ENCODE results near the gene ITGA8. TPM values are rescaled to one million over a fixed set of nuclear protein-coding genes. Genes with fewer than 3 reads are reported as not detected.

Gene ITGA8
- total and polyA plus RNA-seq, 2 of the 13 experiments (the other 11 are each of a cell fraction or from before 2014, with no cell fraction given), result not detected

DNA sequence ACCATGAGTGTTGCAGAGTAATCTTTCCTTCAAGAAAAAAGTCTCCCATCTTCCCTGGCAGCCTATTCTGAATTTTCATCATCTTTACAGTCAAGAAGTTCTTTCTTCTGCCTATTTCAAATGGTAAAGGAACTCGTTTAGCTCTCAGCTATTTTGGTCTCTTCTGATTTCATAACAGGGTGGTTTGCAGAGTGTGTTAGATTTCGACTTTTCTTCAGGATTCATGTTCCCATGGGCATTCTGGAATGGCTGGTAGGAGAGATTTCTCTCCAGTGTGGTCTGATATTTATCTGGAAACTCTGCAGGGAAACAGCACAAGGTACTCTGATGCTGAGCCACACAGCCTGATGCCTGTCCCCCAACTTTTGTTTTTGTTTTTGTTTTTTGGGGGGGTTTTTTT lies 237.6 kb downstream of the ITGA8 start:
- no TSS peak for BruUV-seq (replicated peaks)
- no peak for FAIRE-seq
- WGBS (ENCODE audit: low lambda C conversion rate), result 3% methylated on average over 2 of the region's 2 CpGs

More for the DNA sequence above, 237.6 kb downstream of the ITGA8 start:
- Histone ChIP-seq H3K9me3 (ENCODE audit: low read length) (no peaks in the 10 kb centered on the region), H3K79me2 (ENCODE audit: insufficient read depth, low read length) (no peaks in the 10 kb centered on the region), H4K20me1 (ENCODE audit: insufficient read depth, low read length) (no peaks in the 10 kb centered on the region), H2AFZ (ENCODE audit: low read length) (no peak overlapping the region), H3K27me3 (ENCODE audit: control insufficient read depth in 1 of 2, insufficient read depth in 2 of 2, low read length in 2 of 2) (0 out of 5 replicates have a peak, but pooled peaks cover 0 to 6% of the 10 kb centered on the region in 2 experiments), H3K4me2 (ENCODE audit: low read depth, low read length) (no peak overlapping the region), H3K36me3 (replicated peaks in 1 of 2; ENCODE audit: control insufficient read depth in 1 of 2, insufficient read depth in 2 of 2, low read length in 2 of 2) (no peaks in the 10 kb centered on the region), H3K27ac (ENCODE audit: extremely low read length, insufficient read depth, low read length) (no peak overlapping the region), H3K9ac (ENCODE audit: insufficient read depth, low read depth, low read length) (no peak overlapping the region), H3K4me1 (ENCODE audit: insufficient read depth, low read length) (no peaks in the 10 kb centered on the region), H3K4me3 (replicated peaks in 1 of 3; ENCODE audit: insufficient read depth in 1 of 3, low read depth in 2 of 3, low read length in 3 of 3) (no peak overlapping the region)
- intact Hi-C loops (cut with micrococcal nuclease; ENCODE audit: unreplicated experiment), result no loop called here
- CTCF ChIA-PET (ENCODE audit: low intra/inter-chr PET ratio, low total read pairs), result no interaction called here
- in situ Hi-C loops (cut with HindIII; ENCODE audit: extremely low pct_ligation_motif_present, low pct_unique_long_range_greater_than_20kb), result no loop called here
- DNase-seq (ENCODE audit: low spot score) (no peak), ATAC-seq (no peak)
- POLR2A ChIA-PET, result no interaction called here
- TF ChIP-seq FLYWCH1 (CRISPR knock-in tag; IDR thresholded peaks at IDR 0.05) (no peak), ZFAT (CRISPR knock-in tag; conservative IDR thresholded peaks at IDR 0.05) (no peak), U2AF1 (optimal IDR thresholded peaks at IDR 0.05; ENCODE audit: low read depth, low read length) (no peak), ZBTB1 (CRISPR knock-in tag; IDR thresholded peaks at IDR 0.05; ENCODE audit: borderline replicate concordance) (no peak), KDM4B (CRISPR knock-in tag; IDR thresholded peaks at IDR 0.05) (no peak), ZNF138 (CRISPR knock-in tag; IDR thresholded peaks at IDR 0.05; ENCODE audit: low read depth) (no peak), FOXP1 (IDR thresholded peaks at IDR 0.05) (no peak), FOXP1 (CRISPR knock-in tag; IDR thresholded peaks at IDR 0.05) (no peak), ZBTB3 (CRISPR knock-in tag; IDR thresholded peaks at IDR 0.05; ENCODE audit: borderline replicate concordance, low read depth) (no peak), POLR2AphosphoS5 (IDR thresholded peaks at IDR 0.05; ENCODE audit: low read depth, low read length) (no peak), RAD21 (CRISPR knock-in tag; IDR thresholded peaks at IDR 0.05) (no peak), HOXD1 (CRISPR knock-in tag; IDR thresholded peaks at IDR 0.05) (no peak), SMAD9 (CRISPR knock-in tag; IDR thresholded peaks at IDR 0.05) (no peak), SRY (CRISPR knock-in tag; IDR thresholded peaks at IDR 0.05) (no peak), ERF (CRISPR knock-in tag; IDR thresholded peaks at IDR 0.05) (no peak), MAFG (CRISPR knock-in tag; IDR thresholded peaks at IDR 0.05) (no peak), NFKB2 (CRISPR knock-in tag; IDR thresholded peaks at IDR 0.05; ENCODE audit: borderline replicate concordance) (no peak)
- TF ChIP-seq, protein P1, sequence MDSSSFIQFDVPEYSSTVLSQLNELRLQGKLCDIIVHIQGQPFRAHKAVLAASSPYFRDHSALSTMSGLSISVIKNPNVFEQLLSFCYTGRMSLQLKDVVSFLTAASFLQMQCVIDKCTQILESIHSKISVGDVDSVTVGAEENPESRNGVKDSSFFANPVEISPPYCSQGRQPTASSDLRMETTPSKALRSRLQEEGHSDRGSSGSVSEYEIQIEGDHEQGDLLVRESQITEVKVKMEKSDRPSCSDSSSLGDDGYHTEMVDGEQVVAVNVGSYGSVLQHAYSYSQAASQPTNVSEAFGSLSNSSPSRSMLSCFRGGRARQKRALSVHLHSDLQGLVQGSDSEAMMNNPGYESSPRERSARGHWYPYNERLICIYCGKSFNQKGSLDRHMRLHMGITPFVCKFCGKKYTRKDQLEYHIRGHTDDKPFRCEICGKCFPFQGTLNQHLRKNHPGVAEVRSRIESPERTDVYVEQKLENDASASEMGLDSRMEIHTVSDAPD (CRISPR knock-in tag; IDR thresholded peaks at IDR 0.05), result no peak
- TF ChIP-seq, protein P2, sequence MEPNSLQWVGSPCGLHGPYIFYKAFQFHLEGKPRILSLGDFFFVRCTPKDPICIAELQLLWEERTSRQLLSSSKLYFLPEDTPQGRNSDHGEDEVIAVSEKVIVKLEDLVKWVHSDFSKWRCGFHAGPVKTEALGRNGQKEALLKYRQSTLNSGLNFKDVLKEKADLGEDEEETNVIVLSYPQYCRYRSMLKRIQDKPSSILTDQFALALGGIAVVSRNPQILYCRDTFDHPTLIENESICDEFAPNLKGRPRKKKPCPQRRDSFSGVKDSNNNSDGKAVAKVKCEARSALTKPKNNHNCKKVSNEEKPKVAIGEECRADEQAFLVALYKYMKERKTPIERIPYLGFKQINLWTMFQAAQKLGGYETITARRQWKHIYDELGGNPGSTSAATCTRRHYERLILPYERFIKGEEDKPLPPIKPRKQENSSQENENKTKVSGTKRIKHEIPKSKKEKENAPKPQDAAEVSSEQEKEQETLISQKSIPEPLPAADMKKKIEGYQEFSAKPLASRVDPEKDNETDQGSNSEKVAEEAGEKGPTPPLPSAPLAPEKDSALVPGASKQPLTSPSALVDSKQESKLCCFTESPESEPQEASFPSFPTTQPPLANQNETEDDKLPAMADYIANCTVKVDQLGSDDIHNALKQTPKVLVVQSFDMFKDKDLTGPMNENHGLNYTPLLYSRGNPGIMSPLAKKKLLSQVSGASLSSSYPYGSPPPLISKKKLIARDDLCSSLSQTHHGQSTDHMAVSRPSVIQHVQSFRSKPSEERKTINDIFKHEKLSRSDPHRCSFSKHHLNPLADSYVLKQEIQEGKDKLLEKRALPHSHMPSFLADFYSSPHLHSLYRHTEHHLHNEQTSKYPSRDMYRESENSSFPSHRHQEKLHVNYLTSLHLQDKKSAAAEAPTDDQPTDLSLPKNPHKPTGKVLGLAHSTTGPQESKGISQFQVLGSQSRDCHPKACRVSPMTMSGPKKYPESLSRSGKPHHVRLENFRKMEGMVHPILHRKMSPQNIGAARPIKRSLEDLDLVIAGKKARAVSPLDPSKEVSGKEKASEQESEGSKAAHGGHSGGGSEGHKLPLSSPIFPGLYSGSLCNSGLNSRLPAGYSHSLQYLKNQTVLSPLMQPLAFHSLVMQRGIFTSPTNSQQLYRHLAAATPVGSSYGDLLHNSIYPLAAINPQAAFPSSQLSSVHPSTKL (CRISPR knock-in tag; IDR thresholded peaks at IDR 0.05), result no peak
- TF ChIP-seq, protein P3, sequence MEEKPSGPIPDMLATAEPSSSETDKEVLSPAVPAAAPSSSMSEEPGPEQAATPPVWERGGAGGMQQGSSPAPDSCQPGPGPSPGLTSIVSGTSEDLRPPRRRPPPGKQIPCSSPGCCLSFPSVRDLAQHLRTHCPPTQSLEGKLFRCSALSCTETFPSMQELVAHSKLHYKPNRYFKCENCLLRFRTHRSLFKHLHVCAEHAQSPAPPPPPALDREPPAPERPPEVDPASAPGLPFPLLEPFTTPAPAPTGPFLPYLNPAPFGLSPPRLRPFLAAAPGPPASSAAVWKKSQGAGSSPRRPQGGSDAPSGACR (CRISPR knock-in tag; IDR thresholded peaks at IDR 0.05), result no peak
- TF ChIP-seq, protein P4, sequence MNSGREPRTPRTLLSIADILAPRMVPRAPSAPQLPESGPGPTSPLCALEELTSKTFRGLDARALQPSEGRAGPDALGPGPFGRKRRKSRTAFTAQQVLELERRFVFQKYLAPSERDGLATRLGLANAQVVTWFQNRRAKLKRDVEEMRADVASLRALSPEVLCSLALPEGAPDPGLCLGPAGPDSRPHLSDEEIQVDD (CRISPR knock-in tag; IDR thresholded peaks at IDR 0.05; ENCODE audit: borderline replicate concordance), result no peak

All from HepG2 (cell line).